ENCODE data around the gene NDUFS6.
"Not testable (repeated sequence)": the region's sequence is repeated elsewhere in the genome, so short reads cannot be mapped to it uniquely, and the experiment has no call there.

Gene NDUFS6

DNA sequence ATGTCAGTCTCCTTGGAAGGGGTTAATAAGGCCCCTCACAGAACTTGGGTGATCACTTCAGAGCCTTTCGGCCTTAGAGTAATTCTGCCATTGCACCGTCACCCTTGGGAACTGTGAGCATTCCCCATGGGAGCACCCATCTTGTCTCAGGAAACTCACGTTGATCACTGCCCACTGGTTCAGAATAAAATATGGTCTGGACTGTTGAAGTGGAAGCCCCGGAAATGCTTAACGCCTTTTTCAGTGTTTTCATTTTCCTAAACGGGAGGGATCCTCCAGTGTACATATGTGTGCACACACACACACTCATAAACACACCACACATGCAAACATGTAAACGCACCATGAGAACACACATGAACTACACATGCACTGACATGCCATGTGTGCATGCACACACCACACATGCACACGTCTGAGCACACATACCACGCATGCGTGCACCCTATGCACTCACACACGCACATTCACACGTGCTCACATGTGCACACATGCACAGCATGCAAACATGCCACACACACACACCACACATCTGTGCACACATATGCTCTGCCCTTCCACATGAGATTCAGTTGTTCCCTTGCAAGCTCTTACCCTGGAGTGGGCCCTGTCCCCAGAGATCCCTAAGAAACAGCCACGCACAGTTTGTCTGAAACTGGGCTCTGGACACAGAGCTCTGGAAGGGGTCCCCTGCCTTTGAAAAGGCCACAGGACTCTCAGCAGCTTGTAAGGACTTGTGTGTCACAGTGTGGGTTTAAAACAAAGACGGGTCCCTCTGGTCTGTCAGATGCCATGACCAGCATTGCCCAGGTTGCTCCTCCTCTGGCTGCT, 18.6 kb upstream of the NDUFS6 start:
- no peak for DNase-seq (ENCODE audit: low read depth in 2 of 2)

DNA sequence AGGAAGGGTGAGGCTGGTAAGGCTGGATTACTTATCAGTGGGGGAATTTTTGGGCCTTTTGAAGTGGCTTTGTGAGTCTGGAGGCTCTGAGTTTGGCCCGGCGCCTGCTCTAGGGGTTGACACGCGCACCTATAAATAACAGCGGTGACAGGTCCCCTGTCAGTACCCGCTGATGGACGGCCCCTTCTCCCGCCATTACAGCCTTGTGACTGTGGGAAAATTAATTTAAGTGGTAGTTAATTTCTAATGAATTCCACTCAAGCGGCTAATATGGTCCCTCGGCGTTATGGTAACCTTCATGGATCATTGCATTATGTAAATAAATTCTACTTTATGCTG, 18.0 kb upstream of the NDUFS6 start:
- no peak for DNase-seq (ENCODE audit: low read depth in 2 of 2)

DNA sequence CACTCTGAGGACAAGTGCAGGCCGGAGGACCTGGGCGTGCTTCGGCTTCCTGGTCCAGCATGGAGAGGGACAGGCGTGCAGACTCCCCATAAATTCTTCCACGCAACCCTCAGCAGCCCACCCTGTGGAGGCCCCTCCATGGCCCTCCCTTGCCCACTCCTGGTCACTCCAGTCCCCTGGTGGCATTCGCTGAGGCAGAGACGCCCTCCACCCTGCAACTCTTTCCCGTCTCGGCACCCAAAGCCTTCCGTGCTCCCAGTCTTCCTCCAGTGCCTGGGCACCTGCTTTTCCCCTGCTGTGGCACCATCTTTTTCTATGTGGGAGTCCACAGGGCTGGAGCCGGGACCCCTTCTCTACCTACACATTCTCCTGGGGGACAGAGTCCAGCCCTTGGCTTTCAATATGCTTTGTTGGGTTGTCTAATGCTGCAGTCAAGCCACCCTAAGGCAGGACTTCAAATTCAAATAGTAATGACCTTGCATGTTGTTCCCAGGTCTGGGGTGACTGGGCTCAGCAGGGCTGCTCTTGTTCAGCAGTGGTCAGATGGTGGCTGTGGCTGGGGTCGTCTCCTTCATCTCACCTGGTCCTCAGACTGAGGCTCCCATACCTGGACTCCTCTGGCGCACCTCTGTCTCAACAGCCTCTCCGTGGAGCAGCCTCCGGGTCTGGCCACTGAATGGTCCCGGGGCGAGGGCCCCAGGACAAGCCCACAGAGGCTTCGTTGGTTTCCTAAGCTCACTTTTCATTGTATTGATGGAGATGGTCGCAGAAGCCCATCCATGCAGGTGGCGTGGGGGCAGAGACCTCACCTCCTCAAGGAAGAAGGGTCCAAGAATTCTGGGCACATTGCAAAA, 16.8 kb upstream of the NDUFS6 start:
- DNase-seq (ENCODE audit: low read depth in 2 of 2): no peak

DNA sequence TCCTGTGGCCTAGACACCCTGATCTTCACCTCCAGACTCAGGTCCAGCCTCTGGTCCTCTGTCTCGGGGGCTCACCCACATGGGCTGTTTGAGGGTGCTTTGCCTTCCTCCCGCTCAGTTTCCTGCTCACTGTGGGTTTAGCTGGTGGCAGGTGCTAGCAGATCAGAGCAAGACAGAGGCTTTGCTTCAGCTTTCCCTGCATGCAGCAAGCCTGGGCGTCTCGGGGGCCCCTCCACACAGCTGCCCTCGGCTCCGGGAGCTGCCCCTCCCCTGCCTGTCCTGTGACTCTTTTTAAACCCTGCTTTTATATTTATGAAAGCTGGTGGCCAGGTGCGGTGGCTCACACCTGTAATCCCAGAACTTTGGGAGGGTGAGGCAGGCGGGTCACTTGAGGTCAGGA, 16.1 kb upstream of the NDUFS6 start:
- no peak for DNase-seq (ENCODE audit: low read depth in 2 of 2)

DNA sequence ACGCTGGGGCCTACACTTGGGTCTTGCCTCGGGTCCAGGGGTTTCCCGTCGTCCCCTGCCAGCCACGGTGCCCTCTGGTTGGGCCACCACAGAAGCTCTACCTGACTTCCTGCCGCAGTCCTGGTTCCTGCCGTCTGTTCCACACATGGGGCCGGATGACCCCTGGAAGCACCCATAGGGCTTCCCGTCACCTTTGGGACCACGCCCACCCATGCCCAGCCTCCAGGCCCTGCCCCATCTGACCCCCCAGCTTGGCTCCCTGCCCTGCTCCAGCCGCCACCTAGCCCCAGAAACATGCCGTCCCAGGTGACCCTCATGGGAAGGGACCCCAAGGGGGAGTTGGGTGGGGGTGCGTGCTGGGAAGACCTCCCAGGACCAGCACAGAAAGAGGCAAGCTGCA, 15.2 kb upstream of the NDUFS6 start:
- no peak for DNase-seq (ENCODE audit: low read depth in 2 of 2)

DNA sequence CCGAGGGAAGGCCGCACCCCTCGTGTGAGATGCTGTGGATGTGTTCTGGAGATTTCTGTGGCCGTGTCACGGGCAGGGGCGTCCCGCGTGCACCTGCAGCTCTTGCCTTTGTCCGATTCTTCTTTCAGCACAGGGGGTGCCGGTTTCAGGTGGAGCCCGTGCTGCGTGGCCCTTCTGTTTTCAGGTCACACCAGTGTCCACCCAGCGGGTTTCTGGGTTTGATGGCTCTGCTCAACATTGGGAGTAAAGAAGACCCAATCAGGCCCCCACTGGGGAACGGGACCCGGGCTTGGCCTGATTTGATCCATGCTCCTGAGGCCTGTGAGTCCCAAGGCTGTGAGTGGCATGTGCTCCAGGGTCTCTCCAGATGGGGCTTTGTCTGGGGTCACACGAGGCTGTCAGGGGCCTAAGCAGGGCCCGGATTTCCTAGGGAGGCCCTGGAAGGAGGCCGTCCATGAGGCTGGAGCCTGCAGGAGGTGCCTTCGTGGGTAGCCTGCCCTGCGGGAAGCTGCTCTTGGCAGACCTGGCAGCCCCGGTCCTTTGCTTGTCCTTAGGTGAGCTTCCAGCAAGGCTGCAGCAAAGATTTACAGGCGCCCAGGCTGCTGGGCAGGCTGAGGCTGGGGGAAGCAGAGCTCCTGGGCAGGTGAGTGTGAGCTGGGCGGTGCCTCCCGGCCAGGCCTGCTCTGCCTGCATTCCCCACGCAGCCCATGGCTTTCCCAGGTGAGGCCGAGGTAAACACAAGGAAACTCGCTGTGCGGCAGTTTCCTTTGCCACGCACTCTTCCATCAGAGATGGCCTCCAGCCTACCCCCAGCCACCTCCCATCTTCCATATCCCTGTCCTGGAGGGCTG, 14.4 kb upstream of the NDUFS6 start:
- DNase-seq (ENCODE audit: low read depth in 2 of 2): no peak

DNA sequence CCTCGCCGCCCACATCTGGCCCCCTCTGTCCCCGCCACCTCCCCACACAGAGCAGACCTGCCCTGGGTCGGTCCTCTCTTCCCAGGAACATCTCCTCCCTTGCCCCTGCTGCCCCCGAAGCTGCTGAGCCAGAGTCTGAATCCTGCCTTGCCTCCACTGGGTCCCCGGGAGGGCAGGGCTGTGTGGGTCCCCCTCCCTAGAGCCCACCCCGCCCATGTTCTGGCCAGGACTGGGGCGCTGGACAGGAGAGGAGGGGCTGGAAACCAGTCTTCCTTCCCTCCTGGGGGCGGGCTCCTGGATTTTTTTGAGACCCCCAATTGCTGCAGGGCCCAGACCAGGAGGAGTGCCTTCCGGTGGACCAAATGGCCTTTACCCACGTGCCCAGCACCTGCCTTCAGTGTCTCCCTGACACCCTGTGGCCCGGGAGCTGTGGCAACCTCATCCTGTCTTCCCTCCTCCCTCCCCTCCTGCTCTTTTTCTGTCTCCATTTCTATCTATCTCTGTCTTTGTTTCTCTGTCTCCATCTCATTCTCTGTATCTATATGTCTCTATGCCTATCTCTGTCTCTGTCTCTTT, 13.6 kb upstream of the NDUFS6 start:
- no peak for DNase-seq (ENCODE audit: low read depth in 2 of 2)

DNA sequence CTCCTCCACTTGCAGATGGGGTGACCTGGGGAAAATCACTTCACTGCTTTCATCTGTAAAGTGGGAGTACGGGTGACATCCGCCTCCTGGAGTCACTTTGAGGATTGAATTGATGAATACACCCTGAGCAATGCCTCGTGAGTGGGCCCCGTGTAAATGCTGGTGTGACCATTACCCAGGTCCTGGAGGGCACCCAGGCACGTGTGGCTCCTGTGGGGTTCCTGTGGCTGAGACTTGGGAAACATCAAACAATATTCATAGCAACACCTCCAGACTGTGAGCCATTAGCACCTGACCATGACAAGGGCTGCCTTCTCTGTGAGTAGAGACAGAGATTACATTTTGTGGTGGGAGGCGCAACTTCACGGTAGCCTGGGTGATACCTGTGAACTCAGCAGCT, 13.0 kb upstream of the NDUFS6 start:
- no peak for DNase-seq (ENCODE audit: low read depth in 2 of 2)

DNA sequence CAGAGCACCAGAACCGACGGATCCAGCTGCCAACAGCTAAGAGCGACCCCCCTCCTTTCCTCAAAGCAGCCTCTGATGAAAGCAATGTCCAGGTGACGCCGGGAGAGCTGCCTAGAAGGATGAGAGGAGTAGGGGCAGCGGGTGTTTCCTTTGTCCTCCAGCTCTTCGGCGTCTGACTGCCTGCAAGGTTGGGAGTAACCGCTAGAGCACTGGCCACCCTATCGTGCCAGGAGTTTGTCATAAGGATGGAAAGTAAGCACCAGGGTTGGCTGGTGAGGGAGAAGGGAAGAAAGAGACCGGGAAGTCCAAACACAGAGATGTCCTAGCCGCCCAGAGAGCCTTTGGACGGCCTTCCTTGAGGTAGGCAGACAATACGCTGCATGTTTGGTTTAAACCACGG, 12.4 kb upstream of the NDUFS6 start:
- no peak for DNase-seq (ENCODE audit: low read depth in 2 of 2)

DNA sequence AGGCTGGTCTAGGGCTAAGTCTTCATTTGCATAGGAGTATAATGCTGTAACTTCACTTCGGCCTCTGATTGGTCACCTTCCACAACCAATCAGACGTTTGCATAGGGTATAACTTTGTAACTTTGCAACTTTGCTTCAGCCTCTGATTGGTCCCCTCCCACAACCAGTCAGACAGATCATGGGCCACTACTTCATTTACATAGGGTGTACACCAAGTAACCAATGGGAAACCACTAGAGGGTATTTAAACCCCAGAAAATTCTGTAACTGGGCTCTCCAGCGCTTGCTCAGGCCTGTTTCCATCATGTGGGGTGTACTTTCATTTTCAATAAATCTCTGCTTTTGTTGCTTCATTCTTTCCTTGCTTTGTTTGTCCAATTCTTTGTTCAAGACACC, 11.8 kb upstream of the NDUFS6 start:
- not testable (repeated sequence) for DNase-seq (ENCODE audit: low read depth in 2 of 2)

DNA sequence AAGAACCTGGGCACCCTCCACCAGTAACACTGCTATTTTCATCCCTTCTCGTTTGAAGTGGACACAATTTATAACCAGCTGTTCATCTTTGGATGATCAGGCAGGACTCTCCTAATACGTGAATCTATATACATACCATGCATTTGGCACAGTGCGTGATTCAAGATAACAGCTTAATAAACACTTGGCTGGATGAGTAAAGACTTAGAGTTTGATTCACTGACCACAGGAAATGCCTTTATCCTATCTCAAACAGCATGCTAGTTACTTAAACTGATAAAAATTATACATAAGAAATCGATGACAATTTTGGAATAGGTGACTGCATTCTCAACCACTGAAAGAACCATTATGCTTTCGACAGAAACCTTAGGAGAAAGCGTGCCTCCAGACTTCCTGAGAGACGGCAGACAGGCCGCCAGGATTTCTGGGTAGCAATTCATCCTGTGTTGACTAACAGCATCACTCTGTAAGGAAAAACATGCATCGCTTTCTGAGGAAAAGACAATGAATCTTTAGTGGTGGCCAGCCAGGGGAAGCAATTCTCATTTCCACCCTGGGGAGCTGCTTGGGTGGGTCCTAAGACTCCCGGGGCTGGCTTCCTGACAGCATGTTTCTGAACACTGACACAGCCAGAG, 11.3 kb upstream of the NDUFS6 start:
- no peak for DNase-seq (ENCODE audit: low read depth in 2 of 2)

DNA sequence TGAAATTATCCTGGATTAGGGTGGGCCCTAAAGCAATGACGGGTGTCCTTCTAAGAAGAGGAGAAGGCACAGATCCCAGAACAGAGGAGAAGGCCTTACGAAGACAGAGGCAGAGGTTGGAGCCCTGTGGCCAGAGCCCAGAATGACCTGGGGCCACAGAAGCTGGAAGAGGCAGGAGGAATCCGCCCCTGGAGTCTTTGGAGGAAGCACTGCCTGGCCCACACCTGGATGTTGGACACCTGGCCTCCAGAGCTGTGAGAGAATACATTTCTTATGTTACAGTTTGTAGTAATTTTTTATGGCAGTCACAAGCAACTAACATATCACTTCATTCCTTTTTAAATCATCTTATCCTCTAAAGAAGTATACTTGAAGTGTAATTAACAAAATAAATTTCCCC, 10.0 kb upstream of the NDUFS6 start:
- DNase-seq (ENCODE audit: low read depth in 2 of 2): no peak

DNA sequence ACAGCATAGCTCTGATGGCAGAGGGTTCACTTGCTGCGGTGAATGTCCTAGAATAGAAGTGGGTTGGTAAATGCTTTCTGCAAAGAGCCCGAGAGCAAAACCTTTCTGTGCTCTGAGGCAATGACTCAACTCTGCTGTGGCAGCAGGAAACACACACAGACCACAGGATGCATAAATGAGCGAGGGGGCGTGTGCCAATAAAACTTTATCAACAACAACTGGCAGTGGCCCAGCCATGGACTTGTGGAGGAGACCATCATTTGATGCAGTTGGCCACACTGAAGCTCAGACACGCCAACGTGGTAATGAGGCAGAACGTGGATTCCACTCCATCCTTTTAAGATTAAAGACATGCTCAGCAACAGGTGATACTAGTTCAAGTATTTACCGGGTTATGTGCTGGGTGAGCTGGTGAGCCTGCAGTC, 8.4 kb upstream of the NDUFS6 start:
- peak; percentile 41 to 48 for DNase-seq (ENCODE audit: low read depth in 2 of 2)

DNA sequence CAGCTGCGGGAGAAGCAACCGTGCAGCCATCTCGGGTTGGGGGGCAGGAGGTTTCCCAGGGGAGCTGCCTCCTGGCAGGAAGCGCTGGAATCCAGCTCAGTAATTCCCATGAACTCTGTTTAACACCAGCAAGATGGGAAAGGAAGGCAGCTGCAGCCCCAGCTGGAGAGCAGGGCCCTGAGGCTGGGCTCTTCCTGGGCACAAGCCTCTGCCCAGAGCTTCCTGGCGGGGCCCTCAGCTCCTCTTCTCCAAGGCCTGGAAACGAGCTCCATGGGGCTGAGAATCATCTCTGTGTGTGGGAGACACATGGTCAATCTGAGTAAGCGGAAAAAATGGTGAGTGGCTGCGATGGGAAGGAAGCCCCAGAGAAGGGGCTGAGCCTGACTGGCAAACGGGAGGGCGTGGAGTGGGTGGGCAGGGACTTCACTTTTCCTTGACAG, 7.9 kb upstream of the NDUFS6 start:
- DNase-seq (ENCODE audit: low read depth in 2 of 2): no peak

DNA sequence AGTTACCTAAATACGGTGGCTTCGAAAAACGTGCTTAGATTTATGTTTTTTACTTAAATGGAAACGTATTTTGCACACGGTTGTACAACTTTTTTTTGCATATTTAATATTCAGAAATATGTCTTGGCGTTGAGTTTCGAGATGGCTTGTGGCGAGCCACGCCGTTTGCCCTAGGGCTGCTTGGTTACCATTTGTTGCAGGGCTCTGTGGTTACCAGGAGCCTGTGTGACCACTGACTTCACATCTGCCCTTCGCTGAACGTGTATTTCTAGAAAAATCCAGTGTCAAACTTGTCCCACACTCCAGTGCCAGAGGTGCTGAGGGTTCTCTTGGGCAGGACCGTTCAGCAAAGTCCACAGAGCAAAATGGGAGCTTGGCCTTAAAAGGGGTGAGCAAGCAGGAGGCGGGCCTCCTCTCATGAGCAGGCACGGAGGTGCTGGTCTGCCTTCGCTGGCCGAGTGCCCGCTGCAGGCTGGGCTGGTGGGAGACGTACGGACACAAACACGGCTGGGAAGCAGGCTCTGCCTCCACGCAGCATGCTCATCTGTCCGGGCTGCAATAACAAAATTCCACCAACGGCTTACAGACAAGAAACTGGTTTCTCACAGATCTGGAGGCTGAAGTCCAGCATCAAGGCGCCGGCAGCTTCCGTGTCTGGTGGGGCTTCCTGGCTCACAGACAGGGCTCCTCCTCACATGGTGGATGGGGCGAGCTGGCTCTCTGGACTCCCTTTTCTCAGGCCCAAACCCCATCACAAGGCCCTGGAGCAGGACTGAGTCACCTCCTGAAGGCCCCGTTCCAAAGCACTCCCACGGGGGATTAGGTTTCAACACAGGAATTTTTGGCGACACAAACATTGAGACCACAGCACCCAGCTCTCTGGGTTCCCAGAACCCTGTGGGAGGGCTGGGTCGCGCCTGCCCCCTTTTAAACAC, 7.0 kb upstream of the NDUFS6 start:
- no peak for DNase-seq (ENCODE audit: low read depth in 2 of 2)

DNA sequence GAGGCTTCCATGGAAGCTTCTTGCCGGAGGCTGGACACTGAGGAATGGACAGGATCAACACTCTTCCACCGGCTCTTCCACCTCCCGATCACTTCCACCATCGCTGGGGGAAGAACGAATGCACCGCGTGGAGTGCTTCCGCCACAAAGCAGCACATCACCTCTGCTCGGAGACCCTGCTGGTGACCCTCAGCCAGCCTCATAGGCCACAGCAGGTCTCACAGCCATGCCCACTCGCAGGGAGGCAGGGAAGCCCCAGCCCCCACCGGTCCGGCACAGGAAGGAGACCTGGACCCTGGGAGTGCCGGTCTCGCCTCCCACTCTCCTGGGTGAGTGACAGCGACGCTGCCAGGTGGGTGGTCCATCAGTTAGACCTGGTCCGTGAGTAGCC, 6.3 kb upstream of the NDUFS6 start:
- no peak for DNase-seq (ENCODE audit: low read depth in 2 of 2)

DNA sequence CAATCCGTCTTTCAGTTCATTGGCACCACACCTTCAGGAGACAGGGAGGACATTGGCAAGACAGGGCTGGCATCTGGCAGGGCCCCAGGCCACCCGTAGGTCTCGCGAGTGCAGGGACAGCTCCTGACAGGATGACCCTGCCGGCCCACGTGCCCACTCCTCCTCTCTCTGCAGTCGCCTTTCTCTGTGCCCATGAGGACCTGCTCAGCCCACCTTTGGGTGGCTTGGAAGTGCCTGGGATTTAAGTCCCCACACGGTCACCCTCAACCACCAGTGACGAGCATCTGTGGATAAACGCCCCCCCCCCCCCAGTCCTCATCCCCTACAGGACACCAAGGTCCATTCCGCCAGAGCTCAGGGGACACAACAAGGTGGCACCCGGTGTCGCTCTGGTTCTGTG, 5.7 kb upstream of the NDUFS6 start:
- DNase-seq (ENCODE audit: low read depth in 2 of 2): no peak

DNA sequence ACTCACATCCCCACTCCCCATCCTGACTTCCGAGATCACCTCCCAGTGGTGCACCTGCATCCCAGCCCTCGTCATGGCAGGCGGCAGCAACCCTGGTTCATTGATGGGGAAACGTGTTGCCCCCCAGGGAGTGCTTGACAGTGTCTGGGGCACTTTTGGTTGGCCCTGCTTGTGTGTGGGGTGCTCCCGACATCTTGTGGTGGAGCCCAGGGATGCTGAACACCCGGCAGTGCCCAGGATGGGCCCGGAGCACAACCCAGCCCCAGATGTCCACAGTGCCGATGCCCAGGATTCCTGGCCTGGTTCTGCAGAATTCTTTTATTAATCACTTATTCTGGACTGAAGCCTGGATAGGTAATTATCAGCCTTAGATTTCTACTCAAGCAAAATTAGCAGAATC, 5.3 kb upstream of the NDUFS6 start:
- DNase-seq (ENCODE audit: low read depth in 2 of 2): no peak

DNA sequence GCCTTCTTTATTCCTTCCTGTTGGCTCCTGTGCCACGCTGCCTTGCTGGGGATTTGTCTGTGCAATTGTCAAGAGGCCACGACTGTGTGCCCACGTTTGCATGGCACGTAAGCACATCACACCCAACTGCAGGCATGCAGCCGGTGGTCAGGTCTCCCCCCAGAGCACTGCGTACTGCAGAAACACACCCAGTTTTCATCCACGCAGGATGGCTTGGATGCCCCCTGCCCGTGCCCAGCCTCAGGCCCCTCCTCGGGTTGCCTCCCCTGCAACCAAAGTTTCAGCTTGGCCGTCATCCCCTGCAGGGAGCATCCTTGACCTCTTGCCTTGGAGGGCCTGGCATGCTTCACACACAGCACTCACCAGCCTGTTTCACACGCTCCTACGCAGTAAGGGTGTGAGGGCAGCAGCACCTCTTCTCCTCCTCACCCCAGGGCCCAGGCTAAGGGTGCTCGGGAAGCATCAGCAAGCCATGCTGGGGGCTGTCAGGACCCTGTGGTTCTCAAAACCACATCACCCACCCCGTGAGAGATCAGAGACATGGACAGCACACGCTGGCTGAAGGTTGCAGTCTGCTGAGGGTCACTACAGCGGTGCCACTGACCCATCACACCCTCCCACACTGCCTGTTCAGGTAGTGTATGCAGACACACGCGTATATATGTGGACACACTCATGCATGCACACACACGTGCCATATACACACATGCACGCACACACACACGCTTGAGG, 4.7 kb upstream of the NDUFS6 start:
- no peak for DNase-seq (ENCODE audit: low read depth in 2 of 2)

Measured in stimulated activated CD4-positive, alpha-beta T cell treated with anti-CD3 and anti-CD28 coated beads, Interleukin-1b, Interleukin-23, amount 100 ng/mL, for 1 hour (primary cell).